ENCODE measurements around the gene PLA2G12A. TPM values are rescaled to one million over a fixed set of nuclear protein-coding genes. Genes with fewer than 3 reads are reported as not detected.

Gene PLA2G12A
- 13.9 and 46.2 TPM in 2 replicates for total RNA-seq

DNA sequence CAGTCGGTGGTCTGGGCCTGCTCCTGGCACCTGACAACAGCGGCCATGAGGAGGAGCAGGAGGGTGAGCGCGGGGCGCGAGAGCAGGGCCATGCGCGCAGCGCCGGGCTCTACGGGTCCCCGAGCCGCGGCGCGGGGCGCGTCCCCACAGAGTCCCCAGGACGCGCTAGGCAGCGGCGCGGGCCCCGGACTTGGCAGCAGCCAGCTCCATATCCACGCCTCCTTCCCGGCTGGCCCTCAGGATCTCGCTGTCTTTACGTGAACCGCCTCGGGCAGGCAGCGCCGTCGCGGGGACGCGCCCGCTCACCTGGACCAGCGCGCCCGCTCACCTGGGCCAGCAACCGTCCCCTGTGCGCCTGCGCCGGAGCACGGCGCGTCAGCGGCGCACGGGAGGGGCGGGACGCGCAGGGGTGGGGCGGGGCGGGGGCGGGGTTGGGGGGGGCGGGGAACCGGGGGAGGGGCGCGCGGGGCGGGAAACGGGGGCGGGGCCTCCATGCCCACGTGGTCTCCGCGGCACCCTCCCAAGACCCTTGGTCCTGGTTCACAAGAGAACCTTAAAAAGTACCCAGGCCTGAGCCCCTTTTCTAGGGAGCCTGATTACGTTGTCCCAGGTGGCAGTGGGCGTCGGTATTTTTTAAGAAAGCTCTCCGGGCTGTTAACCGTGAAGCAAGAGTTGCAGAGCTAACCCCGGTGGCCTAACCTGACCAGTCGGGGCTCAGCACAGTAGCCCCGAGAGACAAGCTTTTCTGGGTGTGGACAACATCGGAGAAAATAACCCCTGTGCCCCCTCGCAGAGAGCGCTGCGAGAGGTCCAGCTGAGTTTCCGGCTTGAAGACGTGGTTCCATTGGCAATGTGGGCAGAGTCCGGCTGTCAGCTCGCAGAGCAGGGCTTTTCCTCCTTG lies at the start of gene PLA2G12A:
Gene PLA2G12A (minus strand): TSS at position 353 of the 901 bp plus-strand sequence. CDS start 261 bp downstream, at position 92.

DNA sequence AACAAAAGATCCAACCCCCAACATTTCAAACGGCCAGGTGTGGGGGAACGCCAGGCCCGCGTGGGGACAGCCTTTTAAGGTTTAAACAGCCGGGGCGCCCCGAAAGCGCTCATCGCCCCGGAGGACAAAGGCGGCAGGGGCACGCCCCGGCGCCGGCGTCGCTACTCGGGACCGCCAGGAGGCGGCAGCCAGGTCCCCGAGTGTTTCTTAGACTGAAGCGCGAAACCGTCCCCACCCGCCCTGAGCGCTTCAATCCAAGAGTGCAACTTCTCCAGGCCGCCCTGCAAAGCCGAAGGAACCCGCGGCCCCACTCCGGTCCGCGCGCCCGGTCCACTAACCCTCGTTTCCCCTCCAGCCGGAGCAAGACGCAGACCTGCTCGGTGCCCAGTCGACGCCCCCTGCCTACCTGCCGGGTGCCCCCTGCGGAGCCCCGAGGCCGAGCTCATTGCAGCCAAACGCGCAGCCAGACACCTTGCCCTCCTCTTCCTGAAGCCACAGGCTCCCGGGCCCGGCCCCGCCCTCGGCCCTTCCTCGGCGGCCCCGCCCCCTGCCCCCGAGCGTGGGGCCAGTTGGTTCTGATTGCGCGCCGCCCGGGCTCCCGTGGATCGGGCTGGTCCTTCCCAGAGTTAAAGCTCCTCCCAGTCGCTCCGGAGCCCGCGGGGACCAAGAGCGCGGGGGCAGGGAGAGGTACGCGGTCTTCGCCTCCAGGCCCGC lies 26.8 kb downstream of the PLA2G12A start, which contains the start of gene CASP6:
Gene CASP6 (minus strand): TSS at position 496 of the 714 bp plus-strand sequence. CDS start 50 bp downstream, at position 446.

Other genes with a start within 250 kb of the PLA2G12A start
- gene MCUB, start 169.8 kb downstream of the PLA2G12A start, total RNA-seq, result 6.3 and 17.3 TPM in 2 replicates
- 8.4 and 10.7 TPM in 2 replicates for gene CASP6, start 26.6 kb downstream of the PLA2G12A start, total RNA-seq
- gene CFI, start 71.9 kb upstream of the PLA2G12A start, total RNA-seq, result 21.2 and 23.8 TPM in 2 replicates
- gene GAR1, start 85.7 kb upstream of the PLA2G12A start, total RNA-seq, result 5.2 and 6.2 TPM in 2 replicates
- gene RRH, start 97.9 kb upstream of the PLA2G12A start, total RNA-seq, result 0.12 TPM in 1 of 2 replicates, not detected in the other
- not detected in 2 replicates for gene LRIT3, start 118.0 kb upstream of the PLA2G12A start, total RNA-seq
- gene EGF, start 182.8 kb upstream of the PLA2G12A start, total RNA-seq, result not detected in 2 replicates